IPS-18c (cell line): Measurements from ENCODE around the gene CEND1.

Experiments
- H3K4me3 ChIP-seq: 2 replicates; pipeline ENCODE4 v1.7.0; 2013; ENCODE audit warnings: low read depth, mild to moderate bottlenecking, low read length, moderate library complexity; ENCODE audit not compliant: insufficient read depth
- H3K9me3 ChIP-seq: one replicate; pipeline ENCODE4 v1.6.1; 2013; ENCODE audit warnings: mild to moderate bottlenecking, low read length, moderate library complexity; ENCODE audit not compliant: control insufficient read depth, insufficient read depth

Gene CEND1

DNA sequence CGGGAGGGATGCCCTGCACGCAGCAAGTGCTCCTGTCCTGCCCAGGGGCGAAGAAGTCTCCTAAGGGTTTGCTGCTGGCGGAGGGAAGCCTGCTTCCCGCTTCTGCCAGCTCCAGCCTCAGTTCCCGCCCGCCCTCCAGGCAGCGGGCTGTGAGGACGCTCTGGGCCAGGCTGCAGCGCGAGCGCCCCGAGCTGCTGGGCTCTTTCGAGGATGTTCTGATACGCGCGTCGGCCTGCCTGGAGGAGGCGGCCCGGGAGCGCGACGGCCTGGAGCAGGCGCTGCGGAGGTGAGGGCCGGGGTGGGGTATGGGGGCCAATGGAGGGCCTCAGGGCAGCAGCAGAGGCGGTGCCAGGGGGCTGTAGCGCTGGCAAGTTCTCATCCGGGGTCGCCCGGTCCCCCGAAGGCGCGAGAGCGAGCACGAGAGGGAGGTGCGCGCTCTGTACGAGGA, 40.0 kb upstream of the CEND1 start:
- peaks cover 5% of the 10 kb centered on the region for H3K9me3 ChIP-seq
- H3K4me3 ChIP-seq: peak overlapping the region; percentile 49

DNA sequence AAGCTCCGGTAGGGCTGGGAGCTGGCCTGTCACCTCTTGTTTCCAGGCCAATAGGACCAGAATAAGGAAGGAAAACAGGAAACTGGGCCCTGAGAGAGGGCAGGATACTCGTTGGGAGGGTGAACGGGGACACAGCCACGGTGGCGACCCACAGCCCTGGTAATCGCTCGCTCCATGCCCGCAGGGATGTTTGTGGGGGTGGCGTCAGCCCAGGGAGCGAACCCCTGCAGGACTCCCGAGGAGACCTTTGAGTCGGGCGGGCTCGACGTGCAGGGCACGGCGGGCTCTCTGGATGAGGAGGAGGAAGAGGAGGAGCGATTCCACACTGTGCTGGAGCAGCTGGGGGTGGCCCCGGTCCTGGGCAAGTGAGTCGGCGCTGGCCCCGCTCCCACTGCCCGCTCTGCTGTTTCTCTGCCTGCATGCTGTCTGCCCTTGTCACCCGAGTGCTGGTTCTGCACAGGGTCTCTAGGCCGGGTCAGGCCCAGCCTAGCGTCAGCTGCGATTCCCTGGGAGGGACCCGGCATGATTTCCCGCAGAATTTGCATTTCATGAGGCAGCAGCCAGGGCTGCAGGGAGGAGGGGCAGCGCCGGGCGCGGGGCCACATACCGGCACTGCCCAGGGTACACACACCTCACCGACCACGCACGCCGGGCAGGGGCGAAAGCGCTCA, 39.4 kb upstream of the CEND1 start:
- peaks cover 4% of the 10 kb centered on the region for H3K9me3 ChIP-seq
- peak overlapping the region; percentile 49 for H3K4me3 ChIP-seq

DNA sequence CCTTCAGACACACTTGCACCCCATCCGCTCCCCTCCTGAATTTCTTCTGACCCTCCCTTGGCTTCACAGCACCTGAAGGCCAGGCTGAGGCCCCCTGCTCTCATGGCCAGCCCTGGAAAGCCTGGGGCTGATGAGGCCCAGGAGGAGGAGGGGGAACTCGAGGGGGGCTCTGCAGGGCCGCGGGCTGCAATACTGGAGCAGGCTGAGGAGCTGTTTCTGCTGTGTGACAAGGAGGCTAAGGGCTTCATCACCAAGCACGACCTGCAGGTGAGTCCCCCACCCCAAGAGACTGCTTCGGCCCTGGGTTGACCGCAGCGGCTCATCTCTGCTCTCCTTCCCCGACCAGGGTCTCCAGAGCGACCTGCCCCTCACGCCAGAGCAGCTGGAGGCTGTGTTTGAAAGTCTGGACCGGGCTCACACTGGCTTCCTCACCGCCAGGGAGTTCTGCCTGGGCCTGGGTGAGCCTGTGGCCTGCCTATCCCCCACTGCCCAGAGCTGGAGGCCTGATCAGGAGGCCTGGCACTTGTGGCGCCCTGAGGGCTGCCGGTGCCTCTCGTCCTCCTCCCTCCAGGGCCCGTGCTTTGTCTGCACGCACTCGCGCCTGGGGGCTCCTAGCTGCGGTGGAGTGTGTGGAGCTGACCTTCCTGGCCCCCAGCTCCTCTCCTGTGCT, 38.8 kb upstream of the CEND1 start:
- Histone ChIP-seq H3K4me3 (peak overlapping the region; percentile 57), H3K9me3 (peaks cover 3% of the 10 kb centered on the region)

DNA sequence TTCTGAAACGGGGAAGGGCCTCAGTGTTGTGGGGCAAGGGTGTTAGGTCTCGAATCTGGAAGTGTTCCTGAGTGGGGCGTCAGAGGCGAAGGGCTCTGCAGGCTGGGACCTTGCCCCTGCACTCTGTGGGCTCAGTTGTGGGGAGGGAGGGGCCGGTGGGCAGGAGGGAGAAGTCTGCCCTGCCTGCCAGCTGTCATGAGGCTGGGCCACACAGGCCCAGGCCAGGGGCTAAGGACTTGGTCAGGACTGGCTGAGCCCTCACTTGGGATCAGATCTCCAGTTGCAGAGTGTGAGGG, 38.0 kb upstream of the CEND1 start, which contains the start of gene CRACR2B:
CRACR2B (plus strand) TSS at position 23 of the 296 bp plus-strand sequence. CDS start 689 bp downstream, outside the sequence.
- peak within 1 kb of the TSS; percentile 57 for H3K4me3 ChIP-seq
- peaks cover 3% of the 10 kb centered on the region for H3K9me3 ChIP-seq

DNA sequence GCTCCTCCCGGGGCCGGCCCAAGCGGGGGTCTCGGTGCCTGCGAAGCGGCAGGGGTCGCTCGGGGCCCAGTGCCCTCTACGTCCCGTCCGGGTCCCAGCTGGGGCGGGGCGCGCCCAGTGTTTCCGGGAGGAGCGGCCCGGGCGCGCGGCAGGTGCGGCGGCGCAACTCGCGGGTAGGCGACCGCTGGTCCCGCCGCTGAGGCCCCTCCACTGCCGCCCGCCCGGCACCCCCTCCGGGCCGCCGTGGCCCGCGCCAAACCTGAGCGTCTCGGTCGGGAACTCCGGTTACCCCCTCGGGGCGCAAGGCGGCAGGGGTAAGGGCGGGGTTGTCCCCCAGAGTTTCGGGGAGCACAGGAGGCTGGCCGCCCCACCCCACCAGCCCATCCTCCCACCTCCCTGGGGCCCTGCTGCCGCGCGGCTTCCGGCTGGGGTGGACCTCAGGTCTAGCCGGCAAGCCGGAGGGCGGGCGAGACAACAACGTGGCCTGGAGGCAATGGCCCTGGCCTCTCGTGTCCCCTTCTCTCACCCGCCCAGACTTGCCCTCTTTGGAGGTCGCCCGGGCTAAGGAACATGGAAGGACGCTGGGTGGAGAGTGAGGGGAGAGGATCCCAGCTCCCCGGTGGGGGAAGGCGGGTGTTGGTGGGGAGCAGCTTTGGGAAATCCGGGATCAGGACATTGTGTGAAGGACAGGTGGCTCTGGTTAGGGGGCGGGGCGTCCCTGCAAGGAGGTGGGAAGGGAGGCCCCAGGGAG, 37.4 kb upstream of the CEND1 start:
- Histone ChIP-seq H3K4me3 (peak overlapping the region; percentile 57), H3K9me3 (peaks cover 3% of the 10 kb centered on the region)

DNA sequence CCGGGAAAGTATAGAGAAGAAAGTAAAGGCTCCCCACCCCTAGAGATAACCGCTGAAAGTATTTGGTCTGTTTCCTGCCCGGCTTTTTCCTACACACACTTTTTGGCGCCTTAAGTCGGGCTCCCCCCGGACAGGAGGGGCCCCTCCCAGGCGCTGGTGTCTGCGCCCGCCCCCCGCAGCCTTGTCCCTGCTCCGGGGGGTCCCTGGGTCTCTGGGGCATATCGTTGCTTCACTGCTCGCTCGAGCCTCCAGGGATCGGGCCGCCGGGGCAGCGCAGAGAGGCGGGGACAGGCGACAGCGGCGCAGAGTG, 36.9 kb upstream of the CEND1 start:
- Histone ChIP-seq H3K4me3 (peak overlapping the region; percentile 57), H3K9me3 (peaks cover 3% of the 10 kb centered on the region)

DNA sequence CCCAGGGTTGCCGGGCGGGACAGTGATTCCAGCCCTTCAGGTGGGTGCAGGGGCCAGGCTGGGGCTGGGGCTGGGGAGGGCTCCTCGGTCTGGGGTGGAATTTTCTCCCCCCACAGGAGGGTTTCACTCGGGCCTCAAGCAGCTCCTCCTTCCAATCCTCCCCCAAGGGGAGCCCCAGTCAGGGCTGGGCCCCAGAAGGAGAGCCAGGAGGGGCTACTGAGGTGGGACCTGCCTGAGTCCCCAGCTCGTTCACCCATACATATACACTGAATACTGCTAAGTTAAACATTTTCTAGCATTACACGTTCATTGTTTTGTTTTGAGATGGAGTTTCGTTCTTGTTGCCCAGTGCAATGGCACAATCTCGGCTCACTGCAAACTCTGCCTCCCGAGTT, 36.3 kb upstream of the CEND1 start:
- no peak overlapping the region for H3K4me3 ChIP-seq
- peaks cover 3% of the 10 kb centered on the region for H3K9me3 ChIP-seq

DNA sequence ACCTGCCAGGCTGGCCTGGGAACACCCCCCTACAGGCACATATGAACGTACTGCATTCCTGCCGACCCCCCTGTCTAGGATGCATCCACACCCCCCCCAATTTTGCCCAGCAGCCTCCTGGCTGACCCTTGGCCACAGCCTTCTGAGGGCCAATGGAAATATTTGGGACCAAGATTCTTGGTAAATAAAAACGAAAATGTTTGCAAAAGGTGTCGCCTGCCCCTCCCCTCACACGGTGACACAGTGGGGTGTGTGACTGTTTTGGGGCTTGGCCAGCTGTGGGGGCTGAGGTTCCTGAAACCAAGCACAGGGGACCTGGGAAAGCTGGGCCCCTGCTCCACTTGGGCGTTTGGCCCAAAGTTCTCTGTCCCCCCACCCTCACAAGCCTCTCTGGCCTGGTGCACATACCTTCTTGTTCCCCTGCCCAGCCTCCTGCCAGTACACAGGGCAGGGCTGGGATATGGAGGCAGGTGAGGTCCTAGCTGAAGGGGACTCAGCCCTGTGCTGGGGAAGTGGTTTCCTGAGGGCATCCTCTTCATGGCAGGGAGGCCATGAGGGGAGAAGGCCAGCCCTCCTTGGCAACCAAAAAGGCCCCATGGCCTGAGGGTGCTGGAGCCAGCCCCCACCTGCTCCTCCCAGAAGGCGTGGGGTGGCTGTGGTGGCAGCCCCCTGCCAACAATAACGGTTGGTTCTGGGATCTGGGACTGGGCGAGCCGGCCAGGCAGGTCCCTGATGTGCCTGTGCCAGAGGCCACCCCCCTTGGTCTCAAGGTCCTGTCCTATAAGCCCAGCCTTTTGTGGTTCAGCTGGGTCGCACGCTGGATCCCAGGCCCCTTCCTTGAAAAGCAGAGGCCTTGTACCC, 35.7 kb upstream of the CEND1 start:
- Histone ChIP-seq H3K4me3 (no peak overlapping the region), H3K9me3 (no peaks in the 10 kb centered on the region)

DNA sequence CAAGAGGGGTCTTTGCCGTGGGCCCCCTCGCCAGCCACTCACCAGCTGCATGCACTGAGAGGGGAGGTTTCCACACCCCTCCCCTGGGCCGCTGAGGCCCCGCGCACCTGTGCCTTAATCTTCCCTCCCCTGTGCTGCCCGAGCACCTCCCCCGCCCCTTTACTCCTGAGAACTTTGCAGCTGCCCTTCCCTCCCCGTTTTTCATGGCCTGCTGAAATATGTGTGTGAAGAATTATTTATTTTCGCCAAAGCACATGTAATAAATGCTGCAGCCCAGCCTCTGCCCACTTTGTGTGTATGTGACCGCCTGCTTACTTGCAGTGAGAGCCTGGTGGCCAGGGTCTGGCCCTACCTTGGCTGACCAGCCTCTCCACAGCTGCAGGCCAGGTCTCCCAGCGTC, 35.1 kb upstream of the CEND1 start:
- no peak overlapping the region for H3K4me3 ChIP-seq

DNA sequence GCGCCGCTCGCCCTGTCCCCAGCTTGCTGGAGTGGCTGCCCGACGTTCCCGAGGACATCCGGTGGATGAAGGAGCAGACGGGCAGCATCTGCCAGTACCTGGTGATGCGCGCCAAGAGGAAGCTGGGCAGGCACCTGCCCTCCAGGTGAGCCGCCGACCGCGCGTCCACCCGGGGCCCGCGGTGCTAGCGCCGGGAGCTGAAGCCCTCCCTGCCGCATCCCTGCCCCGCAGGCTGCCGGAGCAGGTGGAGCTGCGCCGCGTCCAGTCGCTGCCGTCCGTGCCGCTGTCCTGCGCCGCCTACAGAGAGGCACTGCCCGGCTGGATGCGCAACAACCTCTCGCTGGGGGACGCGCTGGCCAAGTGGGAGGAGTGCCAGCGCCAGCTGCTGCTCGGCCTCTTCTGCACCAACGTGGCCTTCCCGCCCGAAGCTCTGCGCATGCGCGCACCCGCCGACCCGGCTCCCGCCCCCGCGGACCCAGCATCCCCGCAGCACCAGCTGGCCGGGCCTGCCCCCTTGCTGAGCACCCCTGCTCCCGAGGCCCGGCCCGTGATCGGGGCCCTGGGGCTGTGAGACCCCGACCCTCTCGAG, 34.5 kb upstream of the CEND1 start:
- no peaks in the 10 kb centered on the region for H3K9me3 ChIP-seq
- H3K4me3 ChIP-seq: no peak overlapping the region

More for the DNA sequence above, 35.1 kb upstream of the CEND1 start:
- no peaks in the 10 kb centered on the region for H3K9me3 ChIP-seq

DNA sequence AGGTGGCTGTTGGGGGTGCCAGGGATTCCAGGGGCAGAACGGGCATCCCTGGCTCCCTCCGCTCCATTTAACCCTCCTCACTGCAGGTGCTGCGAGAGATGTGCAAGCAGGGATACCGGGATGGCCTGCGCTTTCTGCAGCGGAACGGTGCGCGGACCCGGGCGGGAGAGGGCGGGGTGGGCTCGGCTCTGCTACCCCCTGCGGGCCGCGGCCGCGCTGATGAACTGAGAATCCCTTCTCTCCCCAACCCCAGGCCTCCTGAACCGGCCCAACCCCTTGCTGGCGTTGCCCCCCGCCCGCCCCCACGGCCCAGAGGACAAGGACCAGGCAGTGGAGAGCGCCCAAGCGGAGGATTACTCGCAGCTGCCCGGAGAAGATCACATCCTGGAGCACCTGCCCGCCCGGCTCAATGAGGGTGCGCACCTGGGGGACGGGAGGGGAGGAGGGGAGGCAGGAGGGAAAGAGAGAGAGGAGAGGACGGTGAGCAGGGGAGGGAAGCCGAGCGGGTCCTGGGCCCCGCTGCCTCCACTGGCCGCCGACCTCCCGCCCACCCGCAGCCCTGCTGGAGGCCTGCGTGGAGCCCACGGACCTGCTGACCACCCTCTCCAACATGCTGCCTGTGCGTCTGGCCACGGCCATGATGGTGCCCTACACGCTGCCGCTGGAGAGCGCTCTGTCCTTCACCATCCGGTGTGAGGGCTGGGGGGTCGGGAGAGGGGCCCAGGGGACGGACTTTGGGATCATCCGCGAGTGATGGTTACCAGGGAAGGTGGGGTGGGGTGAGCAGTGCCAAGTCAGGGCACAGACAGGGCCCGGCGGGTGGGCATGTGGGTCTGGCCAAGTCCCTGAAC, 33.8 kb upstream of the CEND1 start:
- Histone ChIP-seq H3K4me3 (no peak overlapping the region), H3K9me3 (no peaks in the 10 kb centered on the region)

DNA sequence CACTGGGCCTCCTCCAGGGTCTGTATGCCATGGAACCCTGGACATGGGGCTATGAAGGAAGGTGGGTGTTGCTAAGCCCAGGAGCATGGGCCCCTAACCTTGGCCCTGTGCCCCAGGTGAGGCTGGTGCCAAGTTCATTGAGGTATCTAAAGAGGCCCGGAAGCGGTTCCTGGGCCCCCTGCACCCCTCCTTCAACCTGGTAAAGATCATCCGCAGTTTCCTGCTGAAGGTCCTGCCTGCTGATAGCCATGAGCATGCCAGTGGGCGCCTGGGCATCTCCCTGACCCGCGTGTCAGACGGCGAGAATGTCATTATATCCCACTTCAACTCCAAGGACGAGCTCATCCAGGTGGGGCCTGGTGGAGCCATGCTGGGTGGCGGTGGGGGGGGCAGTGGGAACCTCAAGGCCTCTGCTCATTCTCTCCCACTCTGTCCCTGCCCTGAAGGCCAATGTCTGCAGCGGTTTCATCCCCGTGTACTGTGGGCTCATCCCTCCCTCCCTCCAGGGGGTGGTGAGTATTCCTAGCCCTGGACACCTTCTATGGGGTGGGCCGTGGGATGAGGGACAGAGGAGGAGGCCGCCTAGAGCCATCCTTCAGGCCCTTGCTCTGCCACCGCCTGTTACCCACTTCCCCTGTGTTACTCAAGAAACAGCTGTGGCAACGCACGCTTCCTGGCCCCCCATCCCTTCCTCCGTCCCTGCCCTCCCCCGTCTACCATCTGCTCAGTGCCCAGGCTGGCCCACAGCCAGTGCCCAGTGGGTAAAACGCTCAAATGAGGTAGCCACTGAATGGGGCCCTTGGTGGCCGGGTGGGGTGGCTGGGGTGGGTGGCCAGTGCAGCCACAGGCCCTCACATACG, 31.9 kb upstream of the CEND1 start:
- Histone ChIP-seq H3K9me3 (no peaks in the 10 kb centered on the region), H3K4me3 (no peak overlapping the region)

DNA sequence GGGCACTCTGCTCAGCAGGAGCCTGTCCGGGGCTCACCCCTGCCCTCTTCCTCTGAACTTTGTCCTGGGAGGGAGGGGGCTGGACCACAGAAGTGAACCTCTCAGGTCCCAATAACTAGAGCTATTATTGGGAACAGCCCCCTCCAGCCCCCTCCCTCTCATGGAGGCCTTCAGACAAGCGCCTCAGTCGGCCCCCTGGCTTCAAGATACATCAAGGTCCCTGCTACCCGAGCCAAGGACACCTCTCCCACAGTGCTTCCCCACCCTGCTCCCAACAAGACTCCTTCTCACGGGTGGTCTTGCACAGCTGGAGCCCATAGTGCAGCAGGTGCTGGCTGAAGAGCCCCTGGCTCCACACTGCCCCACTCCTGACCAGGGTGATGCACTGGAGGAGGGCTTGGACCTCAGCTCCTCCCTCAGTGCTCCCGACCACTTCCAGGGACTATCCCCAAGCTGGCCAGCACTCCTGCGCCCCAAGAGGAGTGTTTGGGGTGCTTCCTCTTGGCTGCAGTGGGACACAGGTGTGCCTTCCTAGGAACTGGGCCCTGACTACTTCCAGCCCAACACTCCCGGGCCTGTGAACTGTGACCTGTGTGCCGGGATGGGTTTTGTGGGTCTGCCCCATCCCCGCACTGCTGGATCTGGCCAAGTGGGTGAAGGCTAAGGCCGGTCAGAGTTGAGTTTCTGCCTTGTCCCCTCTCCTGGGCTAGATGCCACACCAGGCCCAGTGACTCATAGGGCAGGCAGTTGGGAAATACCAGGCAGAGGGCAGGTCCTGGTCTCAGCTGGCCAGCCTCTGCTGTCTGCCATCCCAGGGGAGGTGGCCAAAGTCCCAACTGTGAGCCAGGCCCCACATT, 31.0 kb upstream of the CEND1 start:
- Histone ChIP-seq H3K9me3 (no peaks in the 10 kb centered on the region), H3K4me3 (peak overlapping the region; percentile 89)

DNA sequence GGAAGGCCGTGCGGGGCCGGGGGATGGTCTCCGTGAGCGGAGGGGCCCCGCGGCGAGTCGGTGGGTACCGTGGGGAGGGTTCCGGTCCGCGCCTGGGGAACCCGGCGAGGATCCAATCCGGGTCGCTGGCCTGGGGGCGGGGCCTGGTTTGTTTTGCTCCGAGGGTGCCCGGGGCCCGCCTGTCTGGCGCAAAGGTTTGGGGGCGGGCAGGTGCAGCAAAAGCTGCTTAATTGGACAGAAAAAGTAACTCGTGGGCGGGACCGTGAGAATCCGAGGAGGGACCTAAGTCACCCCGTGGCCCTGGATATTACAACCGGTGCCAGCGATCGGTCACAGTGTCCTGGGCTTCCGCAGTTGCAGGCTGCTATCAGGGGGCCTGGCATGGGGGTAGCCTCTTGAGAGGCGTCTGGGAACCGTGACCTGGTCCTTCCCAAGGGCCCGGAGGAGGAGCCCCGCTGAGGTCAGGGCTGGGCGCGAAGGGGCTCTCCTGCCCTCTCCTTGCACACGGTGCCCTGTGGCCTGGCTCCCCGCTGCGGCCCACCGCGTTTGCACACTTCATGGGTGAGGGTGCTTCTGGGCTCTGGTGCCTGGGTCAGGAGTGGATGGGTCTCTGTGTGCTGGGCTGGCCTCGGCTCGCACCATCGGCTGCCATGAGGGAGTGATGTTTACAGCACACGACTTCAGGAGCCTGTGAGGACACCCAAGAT, 30.2 kb upstream of the CEND1 start:
- H3K4me3 ChIP-seq: peak overlapping the region; percentile 89
- H3K9me3 ChIP-seq: no peaks in the 10 kb centered on the region
